Measurements from ENCODE around the gene CERS6. TPM values are rescaled to one million over a fixed set of nuclear protein-coding genes. Genes with fewer than 3 reads are reported as not detected.

CERS6 gene
- total RNA-seq, 1 donor = 23.9 TPM

GRCh38 chr2:168424112-168424951 lies 31.7 kb upstream of the CERS6 start:
- no peak for TF ChIP-seq CTCF (IDR thresholded peaks at IDR 0.05; ENCODE audit: extremely low read depth, low read depth, low read length)
- no peaks in the 10 kb centered on the region for H3K4me1 ChIP-seq (ENCODE audit: insufficient read depth, low read length)
- no peaks in the 10 kb centered on the region for H4K20me1 ChIP-seq (ENCODE audit: insufficient read depth, low read length)
- H3K36me3 ChIP-seq (ENCODE audit: insufficient read depth, low read length) = no peaks in the 10 kb centered on the region
- H3K27me3 ChIP-seq (ENCODE audit: insufficient read depth, low read length) = no peaks in the 10 kb centered on the region
- H3K4me2 ChIP-seq (ENCODE audit: insufficient read depth, low read length) = no peak overlapping the region
- no peaks in the 10 kb centered on the region for H3K79me2 ChIP-seq (ENCODE audit: insufficient read depth, low read length)
- H3K9me3 ChIP-seq (ENCODE audit: low read depth, low read length) = no peaks in the 10 kb centered on the region
- H3K4me3 ChIP-seq (ENCODE audit: insufficient read depth, low read length) = no peak overlapping the region
- DNase-seq (ENCODE audit: insufficient read length, low spot score, missing footprints) = no peak
- H2AFZ ChIP-seq (ENCODE audit: low read length) = no peak overlapping the region
- H3K27ac ChIP-seq (ENCODE audit: low read depth, low read length) = no peak overlapping the region

- Histone ChIP-seq H3K27me3 (ENCODE audit: insufficient read depth, low read length) (no peaks in the 10 kb centered on the region), H3K4me1 (ENCODE audit: insufficient read depth, low read length) (no peaks in the 10 kb centered on the region), H3K4me3 (ENCODE audit: insufficient read depth, low read length) (no peak overlapping the region), H3K79me2 (ENCODE audit: insufficient read depth, low read length) (no peaks in the 10 kb centered on the region), H3K27ac (ENCODE audit: low read depth, low read length) (no peak overlapping the region), H3K4me2 (ENCODE audit: insufficient read depth, low read length) (no peak overlapping the region), H3K36me3 (ENCODE audit: insufficient read depth, low read length) (no peaks in the 10 kb centered on the region), H2AFZ (ENCODE audit: low read length) (no peak overlapping the region), H3K9me3 (ENCODE audit: low read depth, low read length) (no peaks in the 10 kb centered on the region), H4K20me1 (ENCODE audit: insufficient read depth, low read length) (no peaks in the 10 kb centered on the region)
- no peak for DNase-seq (ENCODE audit: insufficient read length, low spot score, missing footprints)
- TF ChIP-seq CTCF (IDR thresholded peaks at IDR 0.05; ENCODE audit: extremely low read depth, low read depth, low read length) = no peak
Observed at GRCh38 chr2:168424971-168425370, 31.1 kb upstream of the CERS6 start.

- no peaks in the 10 kb centered on the region for H3K27me3 ChIP-seq (ENCODE audit: insufficient read depth, low read length)
- H3K9me3 ChIP-seq (ENCODE audit: low read depth, low read length) = no peaks in the 10 kb centered on the region
- no peak for DNase-seq (ENCODE audit: insufficient read length, low spot score, missing footprints)
- H3K4me2 ChIP-seq (ENCODE audit: insufficient read depth, low read length) = no peak overlapping the region
- no peak overlapping the region for H3K27ac ChIP-seq (ENCODE audit: low read depth, low read length)
- H3K4me3 ChIP-seq (ENCODE audit: insufficient read depth, low read length) = no peak overlapping the region
- no peak overlapping the region for H2AFZ ChIP-seq (ENCODE audit: low read length)
- H3K4me1 ChIP-seq (ENCODE audit: insufficient read depth, low read length) = no peaks in the 10 kb centered on the region
- H3K36me3 ChIP-seq (ENCODE audit: insufficient read depth, low read length) = no peaks in the 10 kb centered on the region
- TF ChIP-seq CTCF (IDR thresholded peaks at IDR 0.05; ENCODE audit: extremely low read depth, low read depth, low read length) = no peak
- H4K20me1 ChIP-seq (ENCODE audit: insufficient read depth, low read length) = no peaks in the 10 kb centered on the region
- no peaks in the 10 kb centered on the region for H3K79me2 ChIP-seq (ENCODE audit: insufficient read depth, low read length)
Observed at GRCh38 chr2:168426861-168427260, 29.2 kb upstream of the CERS6 start.

GRCh38 chr2:168427451-168427850 lies 28.6 kb upstream of the CERS6 start:
- no peak overlapping the region for H2AFZ ChIP-seq (ENCODE audit: low read length)
- no peaks in the 10 kb centered on the region for H3K27me3 ChIP-seq (ENCODE audit: insufficient read depth, low read length)
- H4K20me1 ChIP-seq (ENCODE audit: insufficient read depth, low read length) = no peaks in the 10 kb centered on the region
- TF ChIP-seq CTCF (IDR thresholded peaks at IDR 0.05; ENCODE audit: extremely low read depth, low read depth, low read length) = no peak
- no peaks in the 10 kb centered on the region for H3K79me2 ChIP-seq (ENCODE audit: insufficient read depth, low read length)
- DNase-seq (ENCODE audit: insufficient read length, low spot score, missing footprints) = peak; percentile 69
- no peak overlapping the region for H3K27ac ChIP-seq (ENCODE audit: low read depth, low read length)
- H3K4me3 ChIP-seq (ENCODE audit: insufficient read depth, low read length) = no peak overlapping the region
- peak overlapping the region; percentile 49 for H3K4me2 ChIP-seq (ENCODE audit: insufficient read depth, low read length)
- no peaks in the 10 kb centered on the region for H3K36me3 ChIP-seq (ENCODE audit: insufficient read depth, low read length)
- H3K9me3 ChIP-seq (ENCODE audit: low read depth, low read length) = no peaks in the 10 kb centered on the region
- no peaks in the 10 kb centered on the region for H3K4me1 ChIP-seq (ENCODE audit: insufficient read depth, low read length)

All from osteoblast (primary cell).